Urothelium cell line (cell line): ENCODE measurements around the gene MPDZ.

Experiments
- DNase-seq: peaks from one replicate; pipeline ENCODE4 v3.0.0; 2011; ENCODE audit warnings: low spot score, mixed read lengths
- FAIRE-seq: peaks from 2 replicates; lab custom pipeline; 2011; peaks lifted over from hg19 to GRCh38; lab: Jason Lieb, UNC

The MPDZ gene

GRCh38 chr9:13279284-13280141, at the start of gene MPDZ:
MPDZ (minus strand) TSS chr9:13279692; CDS start chr9:13250315, 29,377 bp downstream.
- DNase-seq (peak; percentile 79), FAIRE-seq (no peak)

- no peak for FAIRE-seq
These were observed 45.5 kb upstream of the MPDZ start for GRCh38 chr9:13324988-13325387.

GRCh38 chr9:13322828-13323550, 43.5 kb upstream of the MPDZ start:
- DNase-seq (no peak), FAIRE-seq (no peak)

More at GRCh38 chr9:13324988-13325387, 45.5 kb upstream of the MPDZ start:
- no peak for DNase-seq

- no peak for FAIRE-seq
- no peak for DNase-seq
These were observed 38.5 kb upstream of the MPDZ start for GRCh38 chr9:13318027-13318426.

GRCh38 chr9:13296972-13297371, 17.5 kb upstream of the MPDZ start:
- DNase-seq (no peak), FAIRE-seq (no peak)

GRCh38 chr9:13295556-13295955, 16.1 kb upstream of the MPDZ start:
- no peak for FAIRE-seq
- no peak for DNase-seq

- FAIRE-seq (no peak), DNase-seq (no peak)
These were observed 13.3 kb upstream of the MPDZ start for GRCh38 chr9:13292782-13293181.

GRCh38 chr9:13292158-13292557, 12.7 kb upstream of the MPDZ start:
- FAIRE-seq (no peak), DNase-seq (no peak)

- FAIRE-seq (no peak), DNase-seq (no peak)
These were observed 12.2 kb upstream of the MPDZ start for GRCh38 chr9:13291718-13292117.

- DNase-seq (no peak), FAIRE-seq (no peak)
These were observed 4.5 kb upstream of the MPDZ start for GRCh38 chr9:13284011-13284410.

- DNase-seq (no peak), FAIRE-seq (no peak)
These were observed 3.5 kb upstream of the MPDZ start for GRCh38 chr9:13282998-13283397.

- FAIRE-seq: no peak
- no peak for DNase-seq
These were observed 2.0 kb upstream of the MPDZ start for GRCh38 chr9:13281356-13282016.

GRCh38 chr9:13278368-13279246, 885 bp downstream of the MPDZ start:
- FAIRE-seq (no peak), DNase-seq (peak; percentile 42)

- FAIRE-seq (no peak), DNase-seq (peak; percentile 3)
These were observed 1.5 kb downstream of the MPDZ start for GRCh38 chr9:13278023-13278367.

GRCh38 chr9:13274886-13275641, 4.4 kb downstream of the MPDZ start:
- DNase-seq (peak; percentile 2), FAIRE-seq (no peak)

- DNase-seq: no peak
- no peak for FAIRE-seq
These were observed 8.8 kb downstream of the MPDZ start for GRCh38 chr9:13270734-13271133.

GRCh38 chr9:13269589-13270452, 9.7 kb downstream of the MPDZ start:
- FAIRE-seq (no peak), DNase-seq (no peak)

- no peak for FAIRE-seq
- DNase-seq: peak; percentile 21
These were observed 11.0 kb downstream of the MPDZ start for GRCh38 chr9:13268469-13268868.

GRCh38 chr9:13267743-13268142, 11.7 kb downstream of the MPDZ start:
- FAIRE-seq (no peak), DNase-seq (peak; percentile 32)
